ENCODE data around the gene PALM.

Gene PALM

GRCh38 chr19:752652-753517, 44.1 kb downstream of the PALM start:
- DNase-seq, result no peak

GRCh38 chr19:754530-754929, 45.8 kb downstream of the PALM start:
- DNase-seq, result no peak

- DNase-seq, result no peak
Measured at GRCh38 chr19:755063-755462, 46.3 kb downstream of the PALM start.

GRCh38 chr19:756236-756635, 47.5 kb downstream of the PALM start:
- DNase-seq, result no peak

- DNase-seq, result no peak
Measured at GRCh38 chr19:756821-757688, 48.3 kb downstream of the PALM start.

GRCh38 chr19:757811-758668, 49.3 kb downstream of the PALM start:
- DNase-seq, result no peak

- DNase-seq, result no peak
Measured at GRCh38 chr19:763181-763580, 54.4 kb downstream of the PALM start.

GRCh38 chr19:763869-764268, 55.1 kb downstream of the PALM start:
- DNase-seq, result no peak

- DNase-seq, result no peak
Measured at GRCh38 chr19:764301-764700, 55.6 kb downstream of the PALM start.

GRCh38 chr19:765179-765738, 56.5 kb downstream of the PALM start:
- no peak for DNase-seq

GRCh38 chr19:768424-768823, 59.7 kb downstream of the PALM start:
- DNase-seq, result no peak

GRCh38 chr19:769616-770015, 60.9 kb downstream of the PALM start:
- DNase-seq, result no peak

GRCh38 chr19:771332-771785, 62.6 kb downstream of the PALM start:
- no peak for DNase-seq

GRCh38 chr19:772063-772462, 63.3 kb downstream of the PALM start:
- no peak for DNase-seq

- DNase-seq, result no peak
Measured at GRCh38 chr19:772730-773436, 64.1 kb downstream of the PALM start.

GRCh38 chr19:776549-776948, 67.8 kb downstream of the PALM start:
- DNase-seq, result no peak

- DNase-seq, result no peak
Measured at GRCh38 chr19:778910-779653, 70.3 kb downstream of the PALM start.

GRCh38 chr19:780935-781334, 72.2 kb downstream of the PALM start:
- no peak for DNase-seq

- DNase-seq, result no peak
Measured at GRCh38 chr19:781800-782184, 73.1 kb downstream of the PALM start.

- no peak for DNase-seq
Measured at GRCh38 chr19:782185-782877, 73.6 kb downstream of the PALM start.

All from NCI-H510A (cell line).